Iris pigment epithelial cell (primary cell): ENCODE data around the gene LONRF3.

Experiments
- DNase-seq: peaks from one replicate; pipeline ENCODE4 v3.0.0-alpha.2; 2011; ENCODE audit warnings: low read depth

The LONRF3 gene

GRCh38 chrX:118974088-118974907 lies at the start of gene LONRF3:
Gene LONRF3 (plus strand): TSS chrX:118974618. CDS start chrX:118974781, 163 bp downstream.
- peak; percentile 63 for DNase-seq

- peak; percentile 30 for DNase-seq
Observed at GRCh38 chrX:118928151-118928550, 46.3 kb upstream of the LONRF3 start.

- DNase-seq: no peak
Observed at GRCh38 chrX:118935352-118935751, 39.1 kb upstream of the LONRF3 start.

- no peak for DNase-seq
Observed at GRCh38 chrX:118941147-118941546, 33.3 kb upstream of the LONRF3 start.

GRCh38 chrX:118943102-118943501 lies 31.3 kb upstream of the LONRF3 start:
- no peak for DNase-seq

- no peak for DNase-seq
Observed at GRCh38 chrX:118945921-118946320, 28.5 kb upstream of the LONRF3 start.

- DNase-seq: no peak
Observed at GRCh38 chrX:118948270-118948669, 26.1 kb upstream of the LONRF3 start.

- DNase-seq: no peak
Observed at GRCh38 chrX:118961866-118962560, 12.4 kb upstream of the LONRF3 start.

- no peak for DNase-seq
Observed at GRCh38 chrX:118963159-118963558, 11.3 kb upstream of the LONRF3 start.

GRCh38 chrX:118964252-118964651 lies 10.2 kb upstream of the LONRF3 start:
- no peak for DNase-seq

- no peak for DNase-seq
Observed at GRCh38 chrX:118965395-118965794, 9.0 kb upstream of the LONRF3 start.

GRCh38 chrX:118968031-118968430 lies 6.4 kb upstream of the LONRF3 start:
- DNase-seq: no peak

- no peak for DNase-seq
Observed at GRCh38 chrX:118971552-118971951, 2.9 kb upstream of the LONRF3 start.

- DNase-seq: no peak
Observed at GRCh38 chrX:118973389-118974087, 880 bp upstream of the LONRF3 start.

- DNase-seq: peak; percentile 20
Observed at GRCh38 chrX:118974908-118975671, 672 bp downstream of the LONRF3 start.

- peak; percentile 18 for DNase-seq
Observed at GRCh38 chrX:118975831-118976598, 1.6 kb downstream of the LONRF3 start.

GRCh38 chrX:118976599-118977340 lies 2.4 kb downstream of the LONRF3 start:
- DNase-seq: no peak

- no peak for DNase-seq
Observed at GRCh38 chrX:118977424-118977823, 3.0 kb downstream of the LONRF3 start.

GRCh38 chrX:118978451-118978850 lies 4.0 kb downstream of the LONRF3 start:
- DNase-seq: no peak

- DNase-seq: no peak
Observed at GRCh38 chrX:118980761-118981160, 6.3 kb downstream of the LONRF3 start.
